ENCODE data around the gene ACOT6.
"Not testable (repeated sequence)": the region's sequence is repeated elsewhere in the genome, so short reads cannot be mapped to it uniquely, and the experiment has no call there.

- not testable (repeated sequence) for TF ChIP-seq POLR2A (IDR thresholded peaks at IDR 0.05; ENCODE audit: low read depth, low read length); CTCF (conservative IDR thresholded peaks at IDR 0.05; ENCODE audit: low read depth, low read length); CHD1 (IDR thresholded peaks at IDR 0.05; ENCODE audit: low read depth, low read length); RAD21 (IDR thresholded peaks at IDR 0.05; ENCODE audit: low read length); USF2 (IDR thresholded peaks at IDR 0.05; ENCODE audit: low read depth, low read length); NFE2L2 (IDR thresholded peaks at IDR 0.05; ENCODE audit: low read depth, low read length); RFX5 (IDR thresholded peaks at IDR 0.05; ENCODE audit: low read depth, low read length); BHLHE40 (IDR thresholded peaks at IDR 0.05; ENCODE audit: low read depth, low read length); SMC3 (IDR thresholded peaks at IDR 0.05; ENCODE audit: low read depth, low read length); MAFK (IDR thresholded peaks at IDR 0.05; ENCODE audit: low read depth, low read length)
Measured at GRCh38 chr14:73566431-73566830, 45.9 kb upstream of the ACOT6 start.

Data from IMR-90 (cell line).